Right cardiac atrium (tissue), 5 donors: ENCODE data around the gene MEOX2. TPM values are rescaled to one million over a fixed set of nuclear protein-coding genes. Genes with fewer than 3 reads are reported as not detected.

Source experiments
- ATAC-seq, 2 donors: fragments of 200-7000 bp; cut with Tn5 transposase; one replicate each; pipeline versions ENCODE4 v1.8.0 to v1.9.1; 2020; ENCODE audit warnings: moderate library complexity in 2 of 2, mild to moderate bottlenecking in 1 of 2
- DNase-seq, 3 donors: peaks; one replicate each; pipeline ENCODE4 v3.0.0-alpha.2; 2020
- H3K27ac ChIP-seq: one replicate; pipeline ENCODE4 v1.5.1; 2013; ENCODE audit warnings: mild to moderate bottlenecking, low read length, control low read depth, moderate library complexity
- H3K27me3 ChIP-seq: one replicate; pipeline ENCODE4 v1.6.1; 2013; ENCODE audit not compliant: control insufficient read depth, insufficient read depth
- H3K4me1 ChIP-seq: one replicate; pipeline ENCODE4 v1.6.1; 2013; ENCODE audit warnings: low read length; ENCODE audit not compliant: control insufficient read depth, insufficient read depth
- H3K4me3 ChIP-seq: one replicate; pipeline ENCODE4 v1.5.1; 2013; ENCODE audit warnings: low read length, control low read depth
- H3K9me3 ChIP-seq: one replicate; pipeline ENCODE4 v1.6.1; 2013; ENCODE audit warnings: low read length; ENCODE audit not compliant: control insufficient read depth
- WGBS: extraction: QIAGEN DNeasy Blood & Tissue Kit; methylation state at CpG from one replicate; pipeline ENCODE4 v1.1.7; 2013; 5-methylcytosine and 5-hydroxymethylcytosine counted together
- intact Hi-C, 4 donors: fragments of 100-400 bp; cut with DNase I; formaldehyde crosslinking; loops; one replicate each; pipeline versions ENCODE4 v1.11.0 to v1.14.0; 2022 to 2023
- polyA plus RNA-seq: library from polyadenylated mRNA; stranded (reverse); fragments of 200-250 nt; gene quantifications from one replicate; pipeline ENCODE4 v1.2.3, GENCODE V29; 2013
- total RNA-seq, 4 donors: library from RNA; stranded (reverse); fragmentation: NEBNext Ultra II Directional; extraction: Animal tissue kit (Norgen Biotek cat#: 25700); gene quantifications; one replicate each; pipeline ENCODE4 v1.2.1, GENCODE V29; 2021
- donor health status: healthy with polysubstance abuse.
- donor health status: DM: no; HTN: yes; CAD: no.
- donor health status: DM: no; HTN: no; CAD: no.
- donor health status: DM: no; HTN: yes; CAD: no; lungs with severe emphysema.
- donor health status: DM: yes; HTN: yes; CAD: no.

The MEOX2 gene
- total and polyA plus RNA-seq, 5 donors: 3.1 to 8.4 (median 6.0) TPM

DNA sequence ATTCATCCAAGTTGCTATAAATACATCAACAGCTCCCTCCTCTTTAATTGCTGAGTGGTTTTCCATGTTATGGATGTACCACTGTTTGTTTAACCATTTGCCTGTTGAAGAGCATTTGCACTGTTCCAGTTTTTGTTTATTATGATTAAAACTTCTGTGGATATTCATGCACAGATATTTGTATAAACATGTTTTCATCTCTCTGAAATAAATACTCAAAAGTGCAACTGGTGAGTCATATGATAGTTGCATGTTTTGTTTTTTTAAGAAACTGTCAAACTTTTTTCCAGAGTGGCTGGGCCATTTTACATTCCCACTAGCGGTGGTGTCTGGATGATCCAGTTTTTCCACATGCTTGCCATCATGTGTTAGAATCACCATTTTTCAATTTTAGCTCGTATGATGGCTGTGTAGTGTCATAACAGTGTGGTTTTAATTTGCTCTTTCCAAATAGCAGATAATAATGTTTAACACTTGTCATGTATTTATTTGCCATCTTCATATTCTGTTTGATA is 33.6 kb downstream of the MEOX2 start:
- intact Hi-C loops: no loop called here
- no peak overlapping the region for H3K27ac ChIP-seq

DNA sequence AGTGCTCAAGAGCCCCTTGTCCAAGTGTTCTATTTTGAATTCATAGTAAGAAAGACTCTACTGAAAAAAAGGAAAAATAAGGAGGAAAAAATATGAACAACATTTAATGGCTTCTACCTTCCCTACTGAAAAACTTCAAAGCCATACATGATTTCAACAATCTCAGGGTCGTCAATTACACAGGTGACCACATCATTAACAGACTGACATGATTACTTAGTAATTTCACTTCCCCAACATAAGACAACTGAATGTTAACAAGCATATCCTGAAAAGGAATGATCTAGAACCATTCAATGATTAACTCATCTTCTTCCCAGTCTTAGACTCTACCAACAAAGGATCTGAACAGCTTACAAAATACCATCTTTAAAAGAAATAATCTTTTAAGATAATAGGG is 34.8 kb downstream of the MEOX2 start:
- 75% methylated on average over 1 of the region's 1 CpG for WGBS
- Histone ChIP-seq H3K9me3 (no peaks in the 10 kb centered on the region), H3K4me1 (peaks cover 2% of the 10 kb centered on the region), H3K4me3 (no peak overlapping the region), H3K27ac (no peak overlapping the region), H3K27me3 (no peaks in the 10 kb centered on the region)
- DNase-seq (no peak), ATAC-seq (no peak)
- intact Hi-C loops: no loop called here

More for the DNA sequence above, 33.6 kb downstream of the MEOX2 start:
- Histone ChIP-seq H3K4me1 (peaks cover 2% of the 10 kb centered on the region), H3K27me3 (no peaks in the 10 kb centered on the region), H3K4me3 (no peak overlapping the region), H3K9me3 (no peaks in the 10 kb centered on the region)
- no peak for ATAC-seq
- 74% methylated on average over 2 of the region's 2 CpGs for WGBS
- DNase-seq: no peak

DNA sequence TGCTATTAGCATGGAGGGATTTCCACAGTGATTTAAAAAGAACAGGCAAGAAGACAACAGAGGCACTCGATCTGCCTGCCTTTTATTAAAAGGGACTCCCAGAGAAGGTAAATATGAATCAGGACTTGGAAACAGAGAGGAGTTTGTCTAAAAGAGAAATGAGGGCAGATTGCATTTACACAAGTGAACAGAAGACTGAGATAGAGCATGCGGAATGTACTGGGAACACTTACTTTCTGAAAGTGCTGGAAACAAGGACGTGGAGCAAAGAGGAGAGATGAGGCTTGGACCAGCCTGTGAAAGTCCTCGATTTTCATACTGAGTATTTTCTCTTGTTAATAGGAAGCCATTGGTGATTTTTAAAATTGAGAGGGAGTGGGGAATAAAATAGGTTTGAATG is 35.7 kb downstream of the MEOX2 start:
- no peak for DNase-seq
- Histone ChIP-seq H3K9me3 (no peaks in the 10 kb centered on the region), H3K4me3 (no peak overlapping the region), H3K4me1 (peaks cover 2% of the 10 kb centered on the region), H3K27me3 (no peaks in the 10 kb centered on the region), H3K27ac (no peak overlapping the region)
- WGBS: 87% methylated on average over 4 of the region's 4 CpGs
- no peak for ATAC-seq
- intact Hi-C loops: no loop called here

DNA sequence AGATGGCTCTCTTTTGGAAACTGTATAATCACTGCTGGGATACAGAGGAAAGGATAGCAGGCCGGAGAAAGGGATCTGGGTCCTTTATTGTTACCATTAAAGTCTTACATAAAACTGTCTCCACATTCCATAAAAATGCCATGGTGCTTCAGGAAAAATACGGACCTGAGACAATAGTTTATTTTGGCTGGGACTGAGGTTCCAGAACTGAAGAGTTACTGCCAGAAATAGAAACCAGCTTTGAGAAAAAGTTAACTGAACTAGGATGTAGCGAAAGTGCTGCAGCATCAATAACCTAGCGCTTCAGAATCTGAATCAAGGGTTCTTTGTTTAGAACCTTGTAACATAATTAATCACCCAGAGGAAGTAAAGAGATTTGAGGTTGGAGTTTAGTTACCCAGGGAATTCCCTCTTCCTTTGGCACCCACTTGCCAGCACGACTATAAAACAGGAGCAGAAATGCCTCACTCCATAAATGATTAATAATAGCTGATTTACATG is 38.0 kb downstream of the MEOX2 start:
- intact Hi-C loops: no loop called here
- DNase-seq: no peak
- no peak for ATAC-seq

DNA sequence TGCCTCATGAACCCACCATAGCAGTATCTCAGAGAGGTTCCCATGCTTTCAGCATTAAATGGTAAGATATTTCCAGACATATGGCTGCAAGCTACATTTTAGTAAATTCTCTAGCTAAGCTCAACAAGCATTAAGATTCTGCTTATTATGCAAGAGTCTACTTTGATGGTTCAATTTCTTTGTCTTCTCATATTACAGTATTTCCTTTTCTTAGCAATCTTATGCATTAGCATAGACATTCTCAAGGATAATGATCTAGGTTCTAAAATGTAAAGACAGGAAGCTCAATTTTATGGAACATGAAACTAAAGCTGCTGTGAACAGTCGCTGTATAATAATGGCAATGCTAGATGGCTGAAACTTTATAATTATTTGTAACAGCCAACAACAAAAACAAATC is 39.2 kb downstream of the MEOX2 start:
- WGBS: 96% methylated on average over 1 of the region's 1 CpG
- peaks cover 2% of the 10 kb centered on the region for H3K4me1 ChIP-seq
- ATAC-seq (no peak), DNase-seq (no peak)
- H3K4me3 ChIP-seq: no peak overlapping the region
- intact Hi-C loops: no loop called here
- H3K27me3 ChIP-seq: no peaks in the 10 kb centered on the region
- no peaks in the 10 kb centered on the region for H3K9me3 ChIP-seq
- no peak overlapping the region for H3K27ac ChIP-seq

More for the DNA sequence above, 38.0 kb downstream of the MEOX2 start:
- no peak overlapping the region for H3K27ac ChIP-seq
- H3K27me3 ChIP-seq: no peaks in the 10 kb centered on the region
- H3K4me3 ChIP-seq: peak overlapping the region; percentile 28
- H3K4me1 ChIP-seq: peaks cover 2% of the 10 kb centered on the region
- WGBS: 55% methylated on average over 5 of the region's 5 CpGs
- H3K9me3 ChIP-seq: no peaks in the 10 kb centered on the region

DNA sequence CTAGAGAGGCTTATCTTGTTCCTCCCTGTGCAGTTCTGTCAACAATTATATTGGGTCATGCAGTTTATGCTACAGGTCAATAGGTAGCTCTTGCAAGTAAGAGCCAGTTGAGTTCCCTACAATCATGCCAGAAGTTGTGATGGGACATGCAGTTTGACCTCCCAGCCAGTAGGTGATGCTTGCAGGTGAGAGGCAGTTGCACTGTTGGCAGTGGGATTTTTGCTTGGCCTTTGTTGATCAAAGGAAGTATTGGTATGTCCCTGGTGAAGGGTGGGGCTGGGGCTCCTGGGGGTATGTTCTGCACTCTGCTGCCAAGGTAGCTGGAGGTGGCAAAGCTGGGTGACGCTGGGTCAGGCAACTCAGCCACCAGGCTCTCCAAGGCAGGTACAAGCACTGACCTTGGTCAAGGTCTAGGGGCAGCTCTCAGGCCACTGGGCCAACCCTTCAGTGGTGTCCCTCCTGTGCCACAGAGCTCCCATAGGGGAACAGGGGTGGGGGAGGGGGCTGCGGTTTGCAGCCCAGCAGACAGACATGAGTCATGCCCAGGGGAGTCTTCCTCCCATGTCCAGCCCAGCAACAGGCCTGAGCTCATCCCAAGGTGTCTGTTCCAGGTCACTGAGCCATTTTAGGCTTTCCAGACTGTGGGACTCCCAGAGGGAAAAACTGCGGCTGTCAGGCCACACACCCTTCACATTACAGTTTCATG is 43.3 kb downstream of the MEOX2 start:
- intact Hi-C loops: no loop called here
- Histone ChIP-seq H3K9me3 (no peaks in the 10 kb centered on the region), H3K27ac (no peak overlapping the region), H3K27me3 (no peaks in the 10 kb centered on the region), H3K4me3 (no peak overlapping the region), H3K4me1 (no peaks in the 10 kb centered on the region)
- DNase-seq (peak in 2 of 3 donors; percentile 21 to 24), ATAC-seq (no peak)
- WGBS: 96% methylated on average over 3 of the region's 3 CpGs

DNA sequence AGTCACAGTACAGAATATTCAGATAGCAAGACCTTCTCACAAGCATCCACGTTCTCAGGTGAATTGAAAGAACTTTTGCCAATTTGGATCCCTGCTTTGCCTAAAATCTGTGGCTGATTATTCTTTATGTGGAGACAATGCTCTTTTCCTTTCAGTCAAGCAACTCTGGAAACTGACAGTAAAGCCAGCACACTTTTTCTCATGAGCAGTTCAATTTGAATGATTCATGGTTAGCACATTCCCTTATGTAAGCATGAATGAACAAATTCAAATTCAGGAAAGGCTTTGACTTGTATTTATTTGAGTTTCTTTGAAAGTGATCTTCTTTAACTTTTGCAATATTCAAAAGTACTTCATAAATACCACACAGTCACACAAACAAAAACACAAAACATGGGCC is 57.6 kb downstream of the MEOX2 start:
- WGBS: 65% methylated on average over 1 of the region's 1 CpG
- no peak for ATAC-seq
- intact Hi-C loops: no loop called here
- H3K4me3 ChIP-seq: no peak overlapping the region
- no peak overlapping the region for H3K27ac ChIP-seq
- no peaks in the 10 kb centered on the region for H3K9me3 ChIP-seq
- DNase-seq: no peak
- H3K4me1 ChIP-seq: no peaks in the 10 kb centered on the region
- H3K27me3 ChIP-seq: no peaks in the 10 kb centered on the region

DNA sequence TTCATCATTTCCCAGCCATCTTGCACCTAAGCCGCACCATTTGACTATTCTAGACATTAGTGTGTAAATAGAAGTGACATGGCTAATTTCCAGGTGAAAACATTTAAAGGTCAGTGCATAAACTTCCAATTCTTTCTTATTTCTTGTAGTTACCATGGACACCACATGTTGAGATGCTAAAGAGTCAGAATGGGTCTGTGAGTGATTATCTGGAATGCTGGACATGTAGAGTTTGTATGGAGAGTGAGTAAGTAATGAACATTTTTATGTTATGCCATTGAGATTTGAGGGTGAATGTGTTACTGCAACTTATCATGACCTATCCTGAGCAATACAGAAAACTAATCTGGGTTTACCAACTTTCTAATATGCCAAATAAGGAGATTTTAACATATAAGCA is 60.4 kb downstream of the MEOX2 start:
- H3K9me3 ChIP-seq: no peaks in the 10 kb centered on the region
- H3K27ac ChIP-seq: no peak overlapping the region
- intact Hi-C loops: no loop called here
- no peak for ATAC-seq
- 97% methylated on average over 1 of the region's 1 CpG for WGBS
- H3K4me3 ChIP-seq: no peak overlapping the region
- H3K4me1 ChIP-seq: no peaks in the 10 kb centered on the region
- no peak for DNase-seq
- H3K27me3 ChIP-seq: no peaks in the 10 kb centered on the region

DNA sequence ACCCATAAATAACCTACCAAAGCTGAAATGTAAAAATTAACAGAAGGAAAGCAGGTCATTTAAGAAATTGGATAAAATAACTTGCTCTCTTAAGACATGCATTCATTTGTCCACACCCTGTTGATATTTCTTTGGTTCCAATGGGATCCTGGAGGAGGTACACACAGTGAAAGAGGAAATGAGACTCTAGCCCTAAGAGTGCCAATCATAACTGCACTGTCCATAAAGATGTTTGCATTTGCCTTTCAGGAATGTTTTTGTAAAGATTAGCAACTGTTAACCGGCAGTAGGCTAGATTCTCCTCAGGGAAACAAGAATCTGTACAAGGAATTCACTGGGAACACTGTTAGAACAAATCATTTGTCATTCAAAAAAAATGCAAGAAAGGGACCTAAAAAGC is 61.0 kb downstream of the MEOX2 start:
- Histone ChIP-seq H3K4me1 (no peaks in the 10 kb centered on the region), H3K9me3 (no peaks in the 10 kb centered on the region), H3K27ac (no peak overlapping the region), H3K27me3 (no peaks in the 10 kb centered on the region), H3K4me3 (no peak overlapping the region)
- no peak for DNase-seq
- intact Hi-C loops: no loop called here
- WGBS: 51% methylated on average over 1 of the region's 1 CpG
- ATAC-seq: no peak

DNA sequence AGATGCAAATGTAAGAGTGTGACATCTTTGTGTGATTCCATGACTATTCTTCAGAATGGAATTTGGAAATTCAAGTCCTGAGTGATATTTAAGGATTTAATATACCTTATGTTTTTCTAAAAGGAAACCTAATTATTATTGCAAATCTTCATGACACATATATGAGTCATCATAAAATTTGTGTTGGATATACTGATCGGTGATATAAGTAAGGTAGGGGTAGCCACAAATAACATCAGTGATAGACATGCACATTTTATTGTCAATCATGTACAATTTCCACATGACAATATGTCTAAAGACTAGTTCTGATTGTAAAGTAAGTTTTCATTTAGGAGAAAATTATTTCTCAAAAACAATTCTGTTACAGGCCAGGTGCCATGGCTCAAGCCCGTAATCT is 65.0 kb downstream of the MEOX2 start:
- Histone ChIP-seq H3K27ac (no peak overlapping the region), H3K9me3 (no peaks in the 10 kb centered on the region), H3K4me1 (no peaks in the 10 kb centered on the region), H3K27me3 (no peaks in the 10 kb centered on the region), H3K4me3 (no peak overlapping the region)
- no peak for ATAC-seq
- WGBS: 93% methylated on average over 2 of the region's 2 CpGs
- intact Hi-C loops: no loop called here
- no peak for DNase-seq

DNA sequence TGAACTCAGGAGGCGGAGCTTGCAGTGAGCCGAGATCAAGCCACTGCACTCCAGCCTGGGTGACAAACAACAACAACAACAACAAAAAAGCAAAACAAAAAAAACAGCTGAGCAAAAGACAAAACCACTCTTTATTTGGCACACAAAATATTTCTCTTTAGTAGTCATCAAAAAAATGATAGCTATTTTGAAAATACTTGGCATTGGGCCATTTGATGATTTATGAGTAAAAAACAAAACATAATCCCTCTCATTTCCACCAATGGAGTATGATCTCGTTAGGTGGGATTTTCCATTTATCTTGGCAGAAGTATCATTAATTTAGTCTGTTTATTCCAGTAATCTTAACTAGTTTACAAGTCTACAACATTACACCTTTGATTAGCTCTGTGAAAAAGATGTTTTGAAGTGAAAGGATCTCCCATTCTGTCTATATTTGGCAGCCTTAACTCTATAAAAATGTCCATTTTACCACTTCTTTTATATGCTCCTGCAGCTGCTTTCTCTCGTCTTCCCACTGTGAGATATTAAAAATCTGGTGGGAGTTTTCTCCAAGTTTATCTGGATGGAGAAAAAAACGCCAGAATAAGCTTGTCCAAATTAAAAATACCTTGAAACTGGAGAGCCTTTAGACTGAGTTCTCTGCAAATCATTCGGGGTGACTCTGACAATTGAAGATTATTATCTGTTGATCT is 65.8 kb downstream of the MEOX2 start:
- Histone ChIP-seq H3K4me1 (no peaks in the 10 kb centered on the region), H3K4me3 (no peak overlapping the region), H3K27me3 (no peaks in the 10 kb centered on the region), H3K9me3 (no peaks in the 10 kb centered on the region), H3K27ac (no peak overlapping the region)
- no peak for DNase-seq
- intact Hi-C loops: no loop called here
- no peak for ATAC-seq
- WGBS: 53% methylated on average over 6 of the region's 6 CpGs
